IMR-90 (cell line): ENCODE data around the gene TINCR. TPM values are rescaled to one million over a fixed set of nuclear protein-coding genes. Genes with fewer than 3 reads are reported as not detected.

Source experiments
- ATAC-seq: fragments of 200-7000 bp; cut with Tn5 transposase; 2 replicates; pipeline ENCODE4 v1.9.1; 2020; ENCODE audit warnings: low read depth, mild to moderate bottlenecking, moderate library complexity
- BruUV-seq: library from RNA; stranded (reverse); fragments of 400-500 nt; replicated peaks from 2 replicates; lab custom pipeline; 2021; lab: Mats Ljungman, UMichigan
- CTCF ChIA-PET: fragments of 300-600 bp; formaldehyde crosslinking; extraction: SDS; loops from one replicate; lab custom pipeline; 2021; ENCODE audit warnings: antibody characterized with exemption; lab: Yijun Ruan, JAX
- POLR2A ChIA-PET: fragments of 300-600 bp; sonication (Branson Sonifier 250); formaldehyde crosslinking; loops from one replicate; lab custom pipeline; 2022; ENCODE audit warnings: antibody characterized with exemption; ENCODE audit not compliant: unreplicated experiment; lab: Charles Lee
- DNase-seq: peaks from one replicate; pipeline ENCODE4 v3.0.0; 2013
- H2AFZ ChIP-seq: replicated peaks from 2 replicates; pipeline ENCODE3; 2013; ENCODE audit warnings: low read length, mild to moderate bottlenecking; ENCODE audit not compliant: poor library complexity
- H2AK5ac ChIP-seq: 2 replicates; pipeline ENCODE4 v1.6.1; 2013; ENCODE audit warnings: low read depth, low read length, inconsistent platforms
- H2AK9ac ChIP-seq: replicated peaks from 2 replicates; pipeline ENCODE3; 2013; ENCODE audit warnings: mild to moderate bottlenecking, low read depth, low read length, moderate library complexity; ENCODE audit not compliant: poor library complexity
- H2BK120ac ChIP-seq: 2 replicates; pipeline ENCODE4 v1.6.1; 2013; ENCODE audit warnings: low read depth, low read length, inconsistent platforms
- H2BK15ac ChIP-seq: 3 replicates; pipeline ENCODE4 v1.6.1; 2013; ENCODE audit warnings: low read depth, low read length, inconsistent platforms
- H2BK20ac ChIP-seq: 2 replicates; pipeline ENCODE4 v1.6.1; 2013; ENCODE audit warnings: low read depth, mild to moderate bottlenecking, inconsistent platforms, low read length, moderate library complexity
- H2BK5ac ChIP-seq: 2 replicates; pipeline ENCODE4 v1.6.1; 2013; ENCODE audit warnings: mild to moderate bottlenecking, low read depth, low read length, inconsistent platforms; ENCODE audit not compliant: poor library complexity, severe bottlenecking
- H3K14ac ChIP-seq: replicated peaks from 2 replicates; pipeline ENCODE4 v1.6.1; 2013; ENCODE audit warnings: low read depth, low read length, inconsistent platforms
- H3K18ac ChIP-seq: 2 replicates; pipeline ENCODE4 v1.6.1; 2013; ENCODE audit warnings: low read depth, low read length, control low read depth
- H3K23ac ChIP-seq: 2 replicates; pipeline ENCODE4 v1.6.1; 2013; ENCODE audit warnings: low read depth, low read length, inconsistent platforms
- H3K27ac ChIP-seq: 2 replicates; pipeline ENCODE4 v1.5.1; 2013; ENCODE audit warnings: mild to moderate bottlenecking, control low read depth, low read length; ENCODE audit not compliant: insufficient read depth
- H3K27me3 ChIP-seq: 2 replicates; pipeline ENCODE4 v1.6.1; 2013; ENCODE audit warnings: low read length; ENCODE audit not compliant: control insufficient read depth, insufficient read depth
- H3K36me3 ChIP-seq: 2 replicates; pipeline ENCODE4 v1.6.1; 2013; ENCODE audit warnings: low read length, mixed read lengths; ENCODE audit not compliant: control insufficient read depth, insufficient read depth
- H3K4ac ChIP-seq: 2 replicates; pipeline ENCODE4 v1.6.1; 2013; ENCODE audit warnings: low read depth, low read length, inconsistent platforms
- H3K4me1 ChIP-seq: 2 replicates; pipeline ENCODE4 v1.6.1; 2013; ENCODE audit warnings: low read length, mixed read lengths; ENCODE audit not compliant: control insufficient read depth, insufficient read depth
- H3K4me2 ChIP-seq: 2 replicates; pipeline ENCODE4 v1.6.1; 2013; ENCODE audit warnings: low read depth, mild to moderate bottlenecking, control low read depth, low read length, moderate library complexity
- H3K4me3 ChIP-seq: 2 replicates; pipeline ENCODE4 v1.5.1; 2013; ENCODE audit warnings: low read depth, mild to moderate bottlenecking, control low read depth, low read length, moderate library complexity; ENCODE audit not compliant: insufficient read depth
- H3K56ac ChIP-seq: 2 replicates; pipeline ENCODE4 v1.6.1; 2013; ENCODE audit warnings: low read length, inconsistent platforms; ENCODE audit not compliant: insufficient read depth; ENCODE audit errors: extremely low read depth
- H3K79me1 ChIP-seq, 2 experiments: 2 replicates each; pipeline ENCODE4 v1.6.1; 2013; ENCODE audit warnings: low read length in 2 of 2, inconsistent platforms in 1 of 2, low read depth in 1 of 2
- H3K9ac ChIP-seq: 2 replicates; pipeline ENCODE4 v1.6.1; 2013; ENCODE audit warnings: low read depth, low read length, control low read depth
- H3K9me1 ChIP-seq: 2 replicates; pipeline ENCODE4 v1.6.1; 2013; ENCODE audit warnings: low read length, inconsistent platforms; ENCODE audit not compliant: insufficient read depth
- H3K9me3 ChIP-seq: 2 replicates; pipeline ENCODE4 v1.6.1; 2013; ENCODE audit warnings: low read length; ENCODE audit not compliant: control insufficient read depth, insufficient read depth
- H4K20me1 ChIP-seq: 2 replicates; pipeline ENCODE4 v1.6.1; 2013; ENCODE audit warnings: low read length, inconsistent platforms; ENCODE audit not compliant: insufficient read depth
- H4K5ac ChIP-seq: 2 replicates; pipeline ENCODE4 v1.6.1; 2013; ENCODE audit warnings: mild to moderate bottlenecking, low read depth, low read length, control low read depth
- H4K8ac ChIP-seq, 2 experiments: 2 replicates each; pipeline ENCODE4 v1.6.1; 2013; ENCODE audit warnings: low read depth in 2 of 2, low read length in 2 of 2, control low read depth in 1 of 2, inconsistent platforms in 1 of 2
- H4K91ac ChIP-seq: 2 replicates; pipeline ENCODE4 v1.6.1; 2013; ENCODE audit warnings: low read depth, low read length, inconsistent platforms; ENCODE audit not compliant: insufficient read depth
- CEBPB ChIP-seq: IDR thresholded peaks from 2 replicates; pipeline ENCODE4 v1.6.1; 2012; ENCODE audit warnings: low read depth, low read length, improper control_type of control experiment
- CTCF ChIP-seq: conservative IDR thresholded peaks from 2 replicates; pipeline ENCODE4 v1.5.1; 2012; ENCODE audit warnings: mild to moderate bottlenecking, low read depth, low read length, improper control_type of control experiment
- MAFK ChIP-seq: IDR thresholded peaks from 2 replicates; pipeline ENCODE4 v1.6.1; 2012; ENCODE audit warnings: low read depth, low read length, improper control_type of control experiment
- WGBS, 2 experiments: methylation state at CpG; one replicate each; pipeline versions ENCODE4 v1.1.5 to v1.1.7; 2013; ENCODE audit warnings: missing lambda C conversion rate in 2 of 2; ENCODE audit not compliant: insufficient read length in 1 of 2; ENCODE audit errors: extremely low coverage in 2 of 2; 5-methylcytosine and 5-hydroxymethylcytosine counted together
- dilution Hi-C: fragments of 300-500 bp; cut with HindIII; formaldehyde crosslinking; loops from one replicate; pipeline ENCODE4 v1.14.3; 2018; ENCODE audit warnings: low sequenced_read_pairs; ENCODE audit not compliant: unreplicated experiment
- in situ Hi-C: fragments of 300-500 bp; cut with MboI; formaldehyde crosslinking; loops from 3 replicates; pipeline ENCODE4 v1.14.3; 2019; ENCODE audit warnings: low sequenced_read_pairs, inconsistent platforms, mixed read lengths
- intact Hi-C: fragments of 100-400 bp; cut with micrococcal nuclease; formaldehyde crosslinking; loops from 2 replicates; pipeline ENCODE4 v1.10.0; 2022
- polyA plus RNA-seq, 3 experiments: library from polyadenylated mRNA; depleted of rRNA; stranded (reverse); fragments of >200 nt; gene quantifications; 2 replicates each; pipeline ENCODE4 v1.2.3, GENCODE V29; 2012; ENCODE audit warnings: low replicate concordance in 1 of 3
- total RNA-seq: library from RNA; depleted of rRNA; stranded (reverse); fragments of >200 nt; gene quantifications from 2 replicates; pipeline ENCODE4 v1.2.3, GENCODE V29; 2012

TINCR gene
- total and polyA plus RNA-seq, 2 of the 4 experiments (the other 2 are of a cell fraction) = 0.05 TPM; not detected in 1

GRCh38 chr19:5526691-5527090 lies 41.1 kb downstream of the TINCR start:
- no peak for DNase-seq
- Histone ChIP-seq H4K5ac (no peak overlapping the region), H3K9ac (no peak overlapping the region), H3K4ac (no peak overlapping the region), H2BK5ac (no peak overlapping the region), H2BK120ac (no peak overlapping the region), H4K20me1 (no peaks in the 10 kb centered on the region), H3K4me1 (no peaks in the 10 kb centered on the region), H3K18ac (no peak overlapping the region), H3K27ac (no peak overlapping the region), H4K8ac (no peak overlapping the region), H3K14ac (no peak overlapping the region), H3K36me3 (no peaks in the 10 kb centered on the region), H3K79me1 (no peaks in the 10 kb centered on the region), H2AFZ (no peak overlapping the region), H2BK20ac (no peak overlapping the region), H2AK9ac (no peak overlapping the region), H3K23ac (no peak overlapping the region), H2BK15ac (no peak overlapping the region), H2AK5ac (no peak overlapping the region), H3K4me3 (no peak overlapping the region), H3K9me1 (no peaks in the 10 kb centered on the region), H3K9me3 (no peaks in the 10 kb centered on the region), H3K56ac (no peak overlapping the region), H3K27me3 (peaks cover 24% of the 10 kb centered on the region), H3K4me2 (no peak overlapping the region), H4K91ac (no peak overlapping the region)
- in situ Hi-C loops = no loop called here
- BruUV-seq = no TSS peak
- ChIA-PET POLR2A (no interaction called here), CTCF (no interaction called here)
- no peak for ATAC-seq
- TF ChIP-seq CTCF (no peak), CEBPB (peak; percentile 7; the same call in 1 of the 2 replicates), MAFK (no peak)
- dilution Hi-C loops = no loop called here
- intact Hi-C loops = no loop called here
- WGBS, 2 experiments = 60% methylated on average over 3 of the region's 6 CpGs; no CpG with 5 or more reads in 1 of the 2 experiments
